Raji (cell line): ENCODE data around the gene RNASE4.

ENCODE experiments used
- POLR2A ChIP-seq: IDR thresholded peaks from 2 replicates; pipeline ENCODE4 v1.6.1; 2011; ENCODE audit warnings: low read depth, low read length, control low read depth; ENCODE audit not compliant: insufficient read depth

The RNASE4 gene

DNA sequence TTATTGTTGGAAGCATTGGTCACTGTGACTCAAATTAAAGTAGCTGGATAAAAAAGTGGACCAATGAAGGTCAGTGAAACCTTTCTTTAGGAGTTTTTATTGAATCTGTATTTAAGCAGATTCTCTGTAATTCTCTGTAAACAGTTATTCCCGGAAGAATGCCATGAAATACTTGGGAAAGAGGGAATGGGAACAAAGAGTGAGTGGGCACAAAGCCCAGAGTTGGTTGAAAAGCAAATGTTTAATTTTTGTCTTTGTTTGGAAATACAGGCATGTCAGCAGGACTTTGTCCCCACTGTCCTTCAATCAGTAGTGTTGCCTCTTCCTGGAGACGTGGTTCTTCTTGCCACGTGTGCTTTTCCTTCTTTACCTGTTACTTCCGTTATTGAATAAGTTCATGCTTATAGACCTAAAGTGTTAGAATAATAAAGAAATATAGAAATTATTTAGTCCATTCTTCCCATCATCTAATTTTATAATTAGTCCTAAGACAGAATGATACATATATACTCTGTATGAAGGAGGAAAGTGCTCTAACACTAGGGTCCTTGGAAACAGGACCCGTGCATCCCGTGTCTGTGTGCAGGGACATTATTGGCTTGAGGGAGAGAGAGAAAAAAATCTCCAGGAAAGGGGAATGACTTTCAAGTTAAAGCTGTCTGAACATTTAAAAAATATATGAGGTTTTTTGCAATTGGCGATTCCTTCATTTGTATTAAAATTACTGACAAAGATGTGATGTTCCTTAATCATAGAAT, 2.2 kb downstream of the RNASE4 start:
- TF ChIP-seq POLR2A: no peak

DNA sequence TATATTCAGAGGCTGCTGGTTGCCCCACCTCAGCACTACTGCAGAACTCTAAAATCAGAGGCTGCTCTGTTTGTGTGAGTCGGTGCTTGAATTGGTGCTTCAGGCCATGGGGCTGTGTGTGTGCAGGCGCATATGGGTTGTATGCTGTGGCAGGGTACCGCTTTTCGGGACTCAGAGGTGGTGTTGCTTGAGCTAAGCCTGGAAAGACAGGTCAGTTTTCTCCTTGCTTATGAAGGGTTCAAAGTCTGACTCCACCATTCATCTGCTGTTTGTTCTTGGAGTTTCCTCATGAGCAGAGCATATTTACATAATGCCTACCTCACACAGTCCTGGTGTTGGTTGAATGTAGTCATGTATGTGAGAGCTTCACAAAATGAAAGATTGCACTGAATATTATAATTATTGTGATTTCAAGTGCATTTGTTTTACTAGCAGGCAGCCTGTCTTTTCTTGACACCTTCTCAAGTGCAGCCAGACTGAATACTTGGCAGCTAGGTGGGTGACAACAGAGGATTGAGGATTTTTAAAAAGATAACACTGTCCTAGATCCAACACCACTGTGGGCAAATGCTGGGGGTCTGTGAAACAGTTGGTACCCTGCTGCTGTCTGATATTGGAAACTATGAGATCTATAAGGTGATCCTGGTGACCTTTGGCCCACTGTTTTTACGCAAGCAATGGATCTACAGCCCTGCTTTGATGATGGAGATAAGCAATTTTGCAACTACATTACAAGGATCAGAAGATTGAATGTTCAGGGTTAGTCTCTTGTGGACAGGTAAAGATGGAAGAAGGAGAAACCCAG, 3.2 kb downstream of the RNASE4 start:
- no peak for TF ChIP-seq POLR2A

- TF ChIP-seq POLR2A: no peak
Observed at GRCh38 chr14:20688167-20688839, 3.9 kb downstream of the RNASE4 start, which contains the start of gene ANG. Gene ANG, plus strand, starts transcription at chr14:20688764. Its CDS starts 4,801 bp downstream, at chr14:20693565.

DNA sequence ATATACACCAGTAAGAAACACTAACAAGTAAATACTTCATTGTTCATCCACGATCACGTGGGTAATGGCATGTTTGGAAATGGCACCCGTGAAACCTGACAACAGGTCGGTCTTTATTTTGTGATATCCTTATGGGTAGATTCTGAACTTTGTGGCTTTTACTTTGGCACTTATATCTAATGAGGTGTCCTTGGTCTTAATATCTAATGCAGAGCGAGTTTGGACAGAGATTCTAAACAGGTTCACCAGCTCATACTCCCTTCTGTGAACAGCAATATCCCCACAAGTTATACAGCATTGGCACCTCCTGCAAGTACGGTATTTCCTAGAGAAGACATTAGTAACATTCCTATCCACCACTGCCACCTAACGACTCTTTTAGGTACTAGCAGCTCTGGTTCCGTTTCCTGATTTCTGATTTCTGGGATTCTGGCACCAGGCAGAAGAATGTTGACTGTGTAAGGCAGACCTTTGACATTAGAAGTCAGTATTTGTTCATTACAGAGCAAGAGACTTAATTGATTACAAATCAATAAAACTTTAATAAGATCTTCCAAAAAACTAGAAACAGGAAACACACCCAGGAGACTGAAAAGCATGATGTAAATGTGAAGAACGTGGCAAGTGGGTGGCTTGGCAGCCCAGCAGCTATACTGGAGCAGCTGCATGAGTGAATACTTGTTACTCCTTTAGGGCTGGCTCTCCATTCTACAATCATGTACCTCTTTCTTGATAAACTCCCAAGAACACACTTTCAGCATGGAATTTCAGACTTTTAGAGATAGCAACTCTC, 6.7 kb downstream of the RNASE4 start:
- TF ChIP-seq POLR2A: no peak

- TF ChIP-seq POLR2A: no peak
Observed at GRCh38 chr14:20692116-20692751, 7.9 kb downstream of the RNASE4 start.

DNA sequence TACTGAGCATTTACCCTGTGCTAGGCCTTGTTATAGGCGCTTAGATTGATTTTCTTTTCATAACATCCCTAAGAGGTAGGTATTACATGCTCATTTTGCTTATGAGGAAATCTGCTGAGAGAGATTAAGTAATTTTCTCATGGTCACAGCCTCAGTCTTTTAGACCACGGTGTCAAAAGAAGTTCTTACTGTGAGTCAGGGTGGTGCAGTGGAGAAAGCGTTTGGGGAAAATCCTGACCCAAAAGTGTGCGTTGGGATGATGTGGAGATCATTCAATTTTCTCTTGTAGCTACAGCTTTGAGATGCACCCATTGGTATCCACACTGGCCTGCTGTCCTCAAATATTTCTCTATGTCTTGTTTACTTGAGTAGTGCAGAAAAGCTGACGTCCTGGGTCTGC, 12.4 kb downstream of the RNASE4 start:
- no peak for TF ChIP-seq POLR2A

GRCh38 chr14:20697273-20698017, 13.1 kb downstream of the RNASE4 start:
- TF ChIP-seq POLR2A: no peak

GRCh38 chr14:20698018-20698329, 13.6 kb downstream of the RNASE4 start:
- TF ChIP-seq POLR2A: no peak

DNA sequence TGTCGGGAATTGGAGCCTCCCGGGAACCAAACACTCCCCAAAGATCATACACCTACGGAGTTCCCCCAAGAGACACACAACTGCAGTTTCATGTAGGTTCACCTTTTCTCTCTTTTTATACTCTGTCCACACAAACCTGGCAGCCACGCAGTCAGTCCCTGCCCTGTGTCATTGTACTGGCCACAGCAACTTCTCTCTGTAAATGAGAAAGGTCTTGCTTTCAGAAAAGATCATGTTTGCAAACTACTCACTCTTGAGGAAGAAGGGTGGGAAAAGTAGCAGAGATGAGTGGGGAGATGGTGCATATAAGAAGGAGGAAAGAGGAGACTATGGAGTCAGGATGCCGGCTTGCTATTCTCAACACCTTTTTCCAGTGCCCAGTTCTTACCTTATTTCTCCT, 14.6 kb downstream of the RNASE4 start:
- TF ChIP-seq POLR2A: no peak

DNA sequence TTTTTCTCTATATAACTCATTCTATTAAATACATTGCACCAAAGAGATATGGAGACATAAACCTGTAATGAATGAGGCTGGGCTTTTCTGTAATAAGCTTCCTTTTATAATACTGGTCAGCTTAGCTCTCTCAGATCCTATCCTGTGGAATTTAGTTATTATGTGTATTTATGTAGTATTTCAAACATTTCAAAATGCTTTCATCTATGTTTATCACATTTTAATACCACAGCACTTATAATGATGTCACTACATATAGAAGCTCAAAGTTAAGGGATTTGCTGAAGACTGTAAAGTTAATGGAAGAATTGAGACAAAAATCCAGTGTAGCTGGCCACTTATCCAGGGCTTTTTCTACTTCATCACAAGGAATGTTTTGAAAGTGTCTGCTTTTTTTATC, 15.6 kb downstream of the RNASE4 start:
- TF ChIP-seq POLR2A: no peak

DNA sequence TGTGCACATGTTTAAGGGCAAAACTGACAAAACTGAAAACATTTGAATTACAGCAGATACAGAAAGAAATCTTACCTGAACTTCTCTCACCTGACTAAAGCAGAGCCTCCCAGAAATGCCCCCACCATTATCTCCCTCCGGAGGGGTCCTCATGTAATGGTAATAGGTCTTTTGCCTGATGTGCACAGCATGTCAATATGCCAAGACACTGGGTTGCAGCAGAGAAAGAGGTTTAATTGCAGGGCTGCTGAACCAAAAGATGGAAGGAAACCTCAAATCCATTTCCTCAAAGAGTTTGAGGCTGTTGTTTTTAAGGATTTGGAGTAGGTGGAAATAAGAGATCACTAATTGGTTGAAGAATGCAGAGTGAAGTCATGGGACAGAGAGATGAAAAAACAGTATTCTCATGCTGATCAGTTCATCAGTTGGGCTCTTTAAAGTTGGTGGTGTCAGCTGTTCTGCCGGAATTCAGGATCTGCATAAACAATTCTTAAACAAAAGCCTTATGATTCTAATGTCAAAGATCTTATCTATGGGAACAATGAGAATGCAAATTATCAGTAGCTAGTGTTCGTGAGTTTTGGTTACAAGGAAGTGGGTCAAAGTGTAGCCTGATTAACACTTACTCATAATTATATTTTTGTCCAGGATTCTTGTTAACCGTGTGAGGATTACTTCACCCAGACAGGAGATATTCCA, 22.4 kb downstream of the RNASE4 start:
- TF ChIP-seq POLR2A: no peak

DNA sequence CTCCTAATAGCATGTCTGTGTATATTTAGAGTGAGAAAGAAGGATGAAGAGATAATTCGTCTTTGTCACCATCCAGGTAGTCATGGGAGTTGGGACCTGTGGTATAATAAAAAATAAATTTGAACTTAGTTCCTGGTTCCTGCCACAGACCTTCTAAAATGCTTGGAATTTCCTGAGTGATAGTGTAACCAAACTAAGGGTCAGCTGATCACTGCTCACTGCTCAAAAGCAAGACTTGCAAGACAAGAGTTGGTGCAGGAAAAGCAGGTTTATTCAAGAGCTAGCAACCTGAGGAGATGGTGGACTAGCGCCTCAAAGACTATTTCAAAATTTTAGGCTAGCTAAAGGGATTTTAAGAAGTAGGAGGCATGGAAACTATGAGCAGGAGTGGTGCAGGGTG, 23.3 kb downstream of the RNASE4 start:
- TF ChIP-seq POLR2A: no peak

DNA sequence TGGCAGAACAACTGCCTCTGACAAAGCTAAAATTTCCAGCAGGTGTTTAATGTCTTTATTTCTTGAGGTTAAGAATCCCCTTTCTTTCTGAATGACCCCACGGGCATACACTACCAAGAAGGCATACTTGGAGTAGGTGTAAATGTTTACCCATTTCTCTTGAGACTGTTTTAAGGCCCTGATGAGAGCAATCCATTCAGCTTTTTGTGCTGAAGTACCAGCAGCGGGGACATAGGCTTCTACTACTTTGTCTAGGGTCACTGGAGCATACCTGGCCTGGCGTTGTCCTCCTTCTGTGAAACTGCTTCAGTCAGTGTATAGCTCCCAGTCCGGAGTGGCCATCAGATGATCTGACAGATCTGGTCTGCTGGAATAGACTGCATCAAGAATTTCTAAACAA, 26.9 kb downstream of the RNASE4 start:
- no peak for TF ChIP-seq POLR2A
